Stomach (tissue), 4 donors: ENCODE measurements around the gene PLAGL1.

Source experiments
- CTCF ChIP-seq, 7 experiments: fragments of 450-650 bp in 4 of 7; fragments of 200-600 bp in 3 of 7; sonication (generic) in 3 of 7; IDR thresholded peaks; one replicate each; pipeline ENCODE4 v1.5.1; 2016 to 2019; ENCODE audit warnings: antibody characterized with exemption in 7 of 7, control low read depth in 2 of 7, mild to moderate bottlenecking in 1 of 7
- EP300 ChIP-seq: sonication (generic); formaldehyde crosslinking; IDR thresholded peaks from one replicate; pipeline ENCODE4 v1.6.1; 2017; ENCODE audit warnings: antibody characterized with exemption

- TF ChIP-seq EP300 (no peak), CTCF (IDR thresholded peaks at IDR 0.05) (no peak)
These were observed 79.2 kb downstream of the PLAGL1 start for GRCh38 chr6:143928853-143929252.
